OCI-LY3 (cell line): ENCODE data around the gene SREBF1.

Source experiments
- H2AFZ ChIP-seq: fragments of 200-600, 300-600 bp; shearing (Covaris generic); 2 replicates; pipeline ENCODE4 v1.6.0; 2014; ENCODE audit warnings: antibody characterized with exemption, low read depth, low read length
- H3K27ac ChIP-seq: fragments of 200-600, 300-600 bp; sonication (generic); 2 replicates; pipeline ENCODE4 v1.5.1; 2014; ENCODE audit warnings: mild to moderate bottlenecking, low read length, moderate library complexity, mixed read lengths
- H3K27me3 ChIP-seq: fragments of 200-600, 300-600 bp; sonication (generic); 2 replicates; pipeline ENCODE4 v1.6.1; 2014; ENCODE audit warnings: low read depth, low read length, mixed read lengths
- H3K36me3 ChIP-seq: fragments of 200-600, 300-600 bp; sonication (generic); replicated peaks from 2 replicates; pipeline ENCODE3; 2014; ENCODE audit warnings: low read depth, low read length, mixed read lengths
- H3K4me1 ChIP-seq: fragments of 300-600, 200-600 bp; sonication (generic); 2 replicates; pipeline ENCODE4 v1.6.1; 2014; ENCODE audit warnings: low read length, mixed read lengths
- H3K4me2 ChIP-seq: fragments of 200-600, 300-600 bp; sonication (generic); 2 replicates; pipeline ENCODE4 v1.6.1; 2014; ENCODE audit warnings: low read length, mixed read lengths
- H3K4me3 ChIP-seq: fragments of 300-600, 200-600 bp; sonication (generic); 2 replicates; pipeline ENCODE4 v1.5.1; 2014; ENCODE audit warnings: antibody characterized with exemption, mild to moderate bottlenecking, low read length, moderate library complexity
- H3K79me2 ChIP-seq: fragments of 300-600, 200-600 bp; shearing (Covaris generic); 2 replicates; pipeline ENCODE4 v1.6.1; 2014; ENCODE audit warnings: mild to moderate bottlenecking, low read length, mixed read lengths
- H3K9ac ChIP-seq: fragments of 300-600, 200-600 bp; shearing (Covaris generic); 2 replicates; pipeline ENCODE4 v1.6.0; 2014; ENCODE audit warnings: mild to moderate bottlenecking, low read length, moderate library complexity
- H3K9me3 ChIP-seq: fragments of 200-600, 300-600 bp; shearing (Covaris generic); 2 replicates; pipeline ENCODE4 v1.6.1; 2014; ENCODE audit warnings: low read length, mixed read lengths; ENCODE audit not compliant: insufficient read depth
- H4K20me1 ChIP-seq: fragments of 200-600, 300-600 bp; sonication (generic); 2 replicates; pipeline ENCODE4 v1.6.1; 2016; ENCODE audit warnings: low read length, mixed read lengths; ENCODE audit not compliant: insufficient read depth
- EZH2phosphoT487 ChIP-seq: fragments of 200-600 bp; shearing (Covaris generic); IDR thresholded peaks from 2 replicates; pipeline ENCODE4 v1.6.1; 2018; ENCODE audit warnings: antibody characterized with exemption, mixed run types, low read depth
- TF ChIP-seq, protein P1 (sequence below): fragments of 200-600, 300-600 bp; sonication (generic); IDR thresholded peaks from 2 replicates; pipeline ENCODE4 v1.5.1; 2014; ENCODE audit warnings: antibody characterized with exemption, low read length, low read depth

Gene SREBF1

DNA sequence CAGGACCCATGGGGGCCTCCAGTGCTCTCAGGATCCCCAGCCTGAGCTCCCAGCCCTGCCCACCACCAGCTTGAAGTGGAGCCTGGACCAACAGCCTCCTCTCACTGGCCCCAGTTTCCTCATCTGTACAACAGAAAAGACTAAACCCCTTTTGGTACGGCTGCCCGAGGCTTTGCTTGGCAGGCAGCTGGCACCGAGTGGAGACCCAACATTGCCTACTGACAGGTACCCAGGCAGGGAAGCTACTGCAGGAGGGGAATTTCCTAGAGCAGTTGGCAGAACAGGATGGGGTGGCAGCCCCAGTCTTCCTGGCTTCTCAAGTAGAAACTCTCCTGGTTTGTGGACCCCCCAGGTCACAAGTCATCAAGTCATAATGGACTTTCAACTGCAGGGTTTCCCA is 14.2 kb downstream of the SREBF1 start:
- Histone ChIP-seq H3K36me3 (peaks cover 9% of the 10 kb centered on the region), H3K9me3 (no peaks in the 10 kb centered on the region), H3K79me2 (peaks cover 4% of the 10 kb centered on the region; the same call in 1 of the 2 replicates), H3K27me3 (no peaks in the 10 kb centered on the region), H3K4me2 (no peak overlapping the region; the same call in 1 of the 2 replicates), H3K27ac (no peak overlapping the region), H4K20me1 (peaks cover 31% of the 10 kb centered on the region), H3K9ac (no peak overlapping the region), H3K4me3 (no peak overlapping the region), H3K4me1 (peaks cover 37% of the 10 kb centered on the region), H2AFZ (no peak overlapping the region)
- TF ChIP-seq EZH2phosphoT487, result no peak
- TF ChIP-seq, protein P1, sequence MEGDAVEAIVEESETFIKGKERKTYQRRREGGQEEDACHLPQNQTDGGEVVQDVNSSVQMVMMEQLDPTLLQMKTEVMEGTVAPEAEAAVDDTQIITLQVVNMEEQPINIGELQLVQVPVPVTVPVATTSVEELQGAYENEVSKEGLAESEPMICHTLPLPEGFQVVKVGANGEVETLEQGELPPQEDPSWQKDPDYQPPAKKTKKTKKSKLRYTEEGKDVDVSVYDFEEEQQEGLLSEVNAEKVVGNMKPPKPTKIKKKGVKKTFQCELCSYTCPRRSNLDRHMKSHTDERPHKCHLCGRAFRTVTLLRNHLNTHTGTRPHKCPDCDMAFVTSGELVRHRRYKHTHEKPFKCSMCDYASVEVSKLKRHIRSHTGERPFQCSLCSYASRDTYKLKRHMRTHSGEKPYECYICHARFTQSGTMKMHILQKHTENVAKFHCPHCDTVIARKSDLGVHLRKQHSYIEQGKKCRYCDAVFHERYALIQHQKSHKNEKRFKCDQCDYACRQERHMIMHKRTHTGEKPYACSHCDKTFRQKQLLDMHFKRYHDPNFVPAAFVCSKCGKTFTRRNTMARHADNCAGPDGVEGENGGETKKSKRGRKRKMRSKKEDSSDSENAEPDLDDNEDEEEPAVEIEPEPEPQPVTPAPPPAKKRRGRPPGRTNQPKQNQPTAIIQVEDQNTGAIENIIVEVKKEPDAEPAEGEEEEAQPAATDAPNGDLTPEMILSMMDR, result no peak

DNA sequence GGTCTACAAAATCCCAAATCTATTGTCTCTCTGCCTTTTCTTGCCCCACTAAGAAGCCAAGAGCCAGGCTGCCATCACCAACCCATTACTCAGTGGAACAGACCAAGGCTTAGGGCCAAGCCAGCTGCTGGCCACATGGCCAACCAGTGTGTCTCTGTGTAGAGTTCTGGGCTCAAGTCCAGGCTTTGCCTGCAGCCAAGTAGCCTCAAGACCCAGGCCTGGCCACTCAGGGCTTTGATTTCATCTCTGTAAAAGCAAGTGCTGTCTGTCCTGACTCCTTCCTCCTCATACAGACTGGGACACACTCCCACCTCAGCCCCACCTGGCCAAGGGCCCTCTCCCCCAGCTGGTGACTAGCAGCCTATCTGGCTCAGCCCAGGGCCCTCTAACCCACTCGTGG is 14.6 kb downstream of the SREBF1 start:
- Histone ChIP-seq H3K27ac (no peak overlapping the region), H3K79me2 (peaks cover 4% of the 10 kb centered on the region; the same call in 1 of the 2 replicates), H3K9me3 (no peaks in the 10 kb centered on the region), H3K4me3 (no peak overlapping the region), H3K4me2 (no peak overlapping the region), H3K27me3 (no peaks in the 10 kb centered on the region), H3K9ac (no peak overlapping the region), H3K4me1 (peaks cover 37% of the 10 kb centered on the region), H4K20me1 (peaks cover 31% of the 10 kb centered on the region), H3K36me3 (peaks cover 9% of the 10 kb centered on the region), H2AFZ (no peak overlapping the region)
- no peak for TF ChIP-seq EZH2phosphoT487
- TF ChIP-seq, protein P1, result no peak

GRCh38 chr17:17820463-17821158 is 16.2 kb downstream of the SREBF1 start:
- Histone ChIP-seq H4K20me1 (peaks cover 26% of the 10 kb centered on the region), H3K4me3 (no peak overlapping the region), H2AFZ (no peak overlapping the region), H3K4me1 (peaks cover 37% of the 10 kb centered on the region), H3K9me3 (no peaks in the 10 kb centered on the region), H3K36me3 (peaks cover 9% of the 10 kb centered on the region), H3K27me3 (no peaks in the 10 kb centered on the region), H3K4me2 (peak overlapping the region; percentile 56; the same call in 1 of the 2 replicates), H3K79me2 (peaks cover 4% of the 10 kb centered on the region; the same call in 1 of the 2 replicates), H3K9ac (no peak overlapping the region), H3K27ac (no peak overlapping the region)
- no peak for TF ChIP-seq EZH2phosphoT487
- TF ChIP-seq, protein P1, result no peak

GRCh38 chr17:17820046-17820445 is 16.7 kb downstream of the SREBF1 start:
- Histone ChIP-seq H3K36me3 (peaks cover 9% of the 10 kb centered on the region), H3K27ac (no peak overlapping the region), H3K4me3 (no peak overlapping the region), H3K4me1 (peaks cover 36% of the 10 kb centered on the region), H3K27me3 (no peaks in the 10 kb centered on the region), H4K20me1 (peaks cover 26% of the 10 kb centered on the region), H2AFZ (no peak overlapping the region), H3K4me2 (peak overlapping the region; percentile 56), H3K9me3 (no peaks in the 10 kb centered on the region), H3K9ac (no peak overlapping the region), H3K79me2 (peaks cover 4% of the 10 kb centered on the region; the same call in 1 of the 2 replicates)
- TF ChIP-seq, protein P1, result no peak
